Measurements from ENCODE around the gene RAB3B.
"Not testable (repeated sequence)": the region's sequence is repeated elsewhere in the genome, so short reads cannot be mapped to it uniquely, and the experiment has no call there.

The RAB3B gene

DNA sequence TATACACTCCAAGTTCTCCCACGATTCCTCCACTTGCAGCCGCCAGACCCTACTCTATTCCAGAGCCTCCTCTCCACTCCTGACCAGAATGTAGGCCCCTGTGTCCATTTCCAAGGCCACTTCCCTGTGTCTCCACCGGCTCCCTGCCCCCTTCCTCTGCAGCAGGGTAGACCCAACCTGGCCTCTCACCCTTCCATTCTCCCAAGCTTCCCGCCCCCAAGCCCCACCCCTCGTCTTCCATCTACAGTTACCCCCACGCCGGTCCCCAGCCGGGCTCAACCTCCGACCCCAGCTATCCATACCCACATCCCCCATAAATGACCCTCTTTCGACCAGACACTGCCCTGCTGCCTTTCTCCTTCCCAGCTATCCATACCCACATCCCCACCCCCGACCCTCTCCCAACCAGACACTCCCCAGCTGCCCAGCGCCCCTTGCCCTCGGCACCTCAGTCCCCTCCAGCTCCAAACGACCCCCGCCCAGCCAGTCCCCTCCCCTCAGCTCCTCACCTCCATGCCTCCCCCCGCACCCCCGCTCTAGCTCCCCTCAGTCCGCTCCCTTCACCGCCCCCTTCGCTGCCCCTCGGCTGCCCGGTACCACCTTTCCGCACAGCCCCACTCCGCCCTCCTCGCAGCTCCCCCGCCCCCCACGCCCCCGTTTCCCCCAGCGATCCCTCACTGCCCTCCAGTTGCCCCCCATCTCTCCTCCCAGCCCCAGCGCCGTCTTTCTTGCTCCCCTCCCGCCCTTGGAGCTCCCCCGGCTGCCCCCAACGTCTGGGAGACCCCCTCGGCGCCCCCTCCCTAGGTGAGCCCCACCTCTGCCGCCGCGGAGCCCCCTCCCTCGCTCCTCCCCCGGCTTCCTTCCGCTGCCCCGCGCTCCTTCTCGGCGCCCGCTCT lies 670 bp downstream of the RAB3B start:
- DNase-seq (ENCODE audit: low read depth in 2 of 2), result no peak

DNA sequence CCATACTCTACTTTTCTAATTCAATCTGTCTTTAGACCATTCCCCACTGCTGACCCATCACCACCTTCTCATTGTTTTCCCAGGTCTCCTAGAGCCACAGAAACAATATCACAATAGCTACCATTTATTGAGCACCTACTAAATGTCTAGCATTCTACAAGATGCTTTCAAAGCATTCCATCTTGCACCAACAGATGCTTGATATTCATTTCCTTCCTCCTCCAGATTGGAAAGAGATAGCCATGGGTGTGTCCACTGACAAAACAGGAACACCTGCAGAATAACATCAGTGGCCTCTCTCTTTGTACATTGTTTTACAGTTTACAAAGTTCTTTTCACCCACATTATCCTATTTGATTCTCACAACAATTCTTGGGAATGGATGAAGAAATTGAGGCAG lies 2.2 kb downstream of the RAB3B start:
- no peak for DNase-seq (ENCODE audit: low read depth in 2 of 2)

DNA sequence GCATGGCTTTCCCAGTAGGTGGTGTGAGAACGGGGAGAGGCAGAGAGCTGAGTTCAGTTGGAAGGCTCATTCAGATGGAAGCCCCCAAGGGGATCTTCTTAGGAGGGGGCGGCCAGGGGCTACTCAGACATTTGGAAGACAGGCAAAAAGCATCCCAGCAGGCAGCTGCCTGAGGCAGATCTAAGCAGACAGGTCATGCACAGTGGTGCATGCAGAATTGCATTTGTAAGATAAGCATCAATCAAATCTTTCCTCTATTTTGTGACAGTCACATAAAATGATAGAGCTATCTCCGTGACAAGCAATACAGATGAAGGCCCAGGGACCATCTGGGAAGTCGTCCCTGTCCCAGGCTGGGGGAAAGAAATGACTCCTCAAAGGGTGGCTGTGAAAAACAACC lies 3.8 kb downstream of the RAB3B start:
- no peak for DNase-seq (ENCODE audit: low read depth in 2 of 2)

DNA sequence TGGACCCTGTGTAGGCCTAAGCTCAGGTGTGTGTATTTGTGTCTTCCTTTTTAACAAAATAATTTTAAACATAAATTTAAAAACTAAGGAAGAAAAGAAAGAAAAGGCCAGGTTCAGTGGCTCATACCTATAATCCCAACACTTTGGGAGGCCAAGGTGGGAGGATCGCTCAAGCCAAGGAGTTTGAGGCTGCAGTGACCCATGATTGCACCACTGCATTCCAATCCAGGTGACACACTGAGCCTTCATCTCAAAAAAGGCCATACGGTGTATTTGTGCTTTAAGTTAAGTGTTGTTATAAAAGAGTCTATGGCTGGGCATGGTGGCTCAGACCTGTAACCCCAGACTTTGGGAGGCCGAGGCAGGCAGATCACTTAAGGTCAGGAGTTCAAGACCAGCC lies 8.3 kb downstream of the RAB3B start:
- no peak for DNase-seq (ENCODE audit: low read depth in 2 of 2)

DNA sequence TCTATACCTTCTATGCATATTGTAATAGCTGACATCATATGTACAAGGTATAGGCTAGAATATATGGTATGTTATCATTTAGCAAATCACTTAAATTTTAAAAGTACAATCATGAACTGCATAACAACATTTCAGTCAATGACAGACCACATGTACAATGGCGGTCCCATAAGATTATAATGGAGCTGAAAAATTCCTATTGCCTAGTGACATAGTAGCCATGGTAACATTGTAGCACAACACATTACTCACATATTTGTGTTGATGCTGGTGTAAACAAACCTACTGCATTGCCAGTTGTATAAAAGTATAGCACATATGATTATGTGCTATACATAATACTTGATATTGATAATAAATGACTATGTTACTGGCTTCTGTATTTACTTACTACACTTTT lies 8.9 kb downstream of the RAB3B start:
- DNase-seq (ENCODE audit: low read depth in 2 of 2), result no peak

DNA sequence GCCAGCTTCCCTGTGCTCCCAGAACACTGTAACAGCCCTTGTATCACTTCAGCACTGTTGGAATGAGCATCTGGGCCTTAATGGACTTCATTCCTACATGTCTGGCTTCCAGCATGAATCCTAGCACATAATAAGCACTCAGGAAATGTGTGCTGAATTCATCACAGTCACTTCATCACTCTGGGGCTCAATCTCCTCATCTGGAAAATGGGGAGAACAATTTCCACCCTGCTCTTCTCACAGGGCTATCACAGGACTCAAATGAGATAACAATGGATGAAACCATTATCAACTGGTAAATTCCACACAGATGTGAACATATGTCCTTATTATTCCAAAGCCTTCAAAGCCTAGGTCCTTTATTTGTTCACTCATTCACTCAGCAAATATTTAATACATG lies 12.4 kb downstream of the RAB3B start:
- DNase-seq (ENCODE audit: low read depth in 2 of 2), result no peak

DNA sequence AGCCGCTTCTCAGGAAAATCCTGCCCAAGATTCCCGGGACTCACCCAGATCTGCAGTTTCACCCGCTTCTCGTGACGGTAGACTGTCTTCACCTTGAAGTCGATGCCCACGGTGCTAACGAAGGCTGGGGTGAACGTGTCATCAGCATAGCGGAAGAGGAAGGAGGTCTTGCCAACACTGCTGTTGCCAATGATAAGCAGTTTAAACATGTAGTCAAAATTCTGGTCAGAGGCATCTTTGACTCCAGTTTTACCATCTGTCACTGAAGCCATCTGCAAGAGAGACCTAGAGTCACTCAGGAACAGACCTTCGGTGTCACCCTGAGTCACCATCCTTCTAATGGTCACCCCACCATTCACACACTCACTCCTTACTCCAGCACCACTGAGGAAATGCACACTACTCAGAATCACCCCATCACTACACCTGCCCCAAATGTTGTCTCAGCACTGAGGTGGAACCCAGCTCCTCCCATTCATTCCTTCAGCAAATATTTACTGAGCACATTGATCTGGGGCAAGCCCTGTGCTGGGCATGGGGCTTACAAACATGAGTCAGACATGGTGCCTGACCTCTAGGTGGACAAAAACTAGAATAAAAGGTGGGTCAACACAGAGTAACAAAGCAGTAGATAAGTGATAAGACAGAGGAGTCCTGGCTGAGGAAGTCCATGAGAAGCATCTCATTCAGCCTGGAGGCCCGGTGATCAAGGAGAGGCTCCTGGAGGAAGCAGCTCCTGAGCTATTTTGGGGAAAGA lies 13.5 kb downstream of the RAB3B start:
- no peak for DNase-seq (ENCODE audit: low read depth in 2 of 2)

DNA sequence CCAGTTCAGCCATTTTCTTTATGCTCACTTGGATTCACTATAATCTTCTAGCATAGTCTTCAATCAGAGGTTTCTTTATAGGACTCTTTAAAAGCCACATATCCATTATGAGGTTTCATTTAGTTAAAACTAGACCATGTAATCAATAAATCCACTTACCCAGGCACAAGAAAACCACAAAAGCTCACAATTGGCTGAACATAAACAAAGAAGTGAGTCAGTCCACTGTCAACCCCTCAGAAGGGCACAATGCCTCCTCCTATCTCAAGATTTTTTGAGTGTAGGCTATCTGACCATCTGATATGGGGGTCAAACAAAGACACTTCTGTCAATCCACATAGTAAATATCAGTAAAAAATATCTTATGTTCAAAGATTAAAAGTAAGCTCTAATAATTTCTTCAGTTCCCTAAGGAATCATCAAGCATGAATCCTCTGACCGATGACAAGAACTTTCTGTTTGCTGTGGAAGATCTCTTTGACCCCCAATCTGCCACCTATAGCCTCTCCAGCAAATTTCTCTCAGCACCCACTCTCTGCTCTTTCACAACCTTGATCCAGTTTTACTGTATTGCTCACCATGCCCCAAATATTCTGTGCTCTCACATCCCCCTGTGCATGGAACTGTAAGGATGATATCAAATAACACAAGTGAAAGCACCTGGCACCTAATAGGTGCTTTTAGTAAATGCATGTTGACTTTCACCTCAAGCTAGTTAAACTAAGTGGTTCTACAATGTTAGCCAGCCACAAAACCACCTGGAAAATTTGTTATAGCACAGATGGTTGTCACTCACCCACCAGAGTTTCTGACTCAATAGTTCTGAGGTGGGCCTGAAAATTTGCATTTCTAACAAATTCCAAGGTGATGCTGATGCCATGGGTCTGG lies 16.7 kb downstream of the RAB3B start:
- no peak for DNase-seq (ENCODE audit: low read depth in 2 of 2)

DNA sequence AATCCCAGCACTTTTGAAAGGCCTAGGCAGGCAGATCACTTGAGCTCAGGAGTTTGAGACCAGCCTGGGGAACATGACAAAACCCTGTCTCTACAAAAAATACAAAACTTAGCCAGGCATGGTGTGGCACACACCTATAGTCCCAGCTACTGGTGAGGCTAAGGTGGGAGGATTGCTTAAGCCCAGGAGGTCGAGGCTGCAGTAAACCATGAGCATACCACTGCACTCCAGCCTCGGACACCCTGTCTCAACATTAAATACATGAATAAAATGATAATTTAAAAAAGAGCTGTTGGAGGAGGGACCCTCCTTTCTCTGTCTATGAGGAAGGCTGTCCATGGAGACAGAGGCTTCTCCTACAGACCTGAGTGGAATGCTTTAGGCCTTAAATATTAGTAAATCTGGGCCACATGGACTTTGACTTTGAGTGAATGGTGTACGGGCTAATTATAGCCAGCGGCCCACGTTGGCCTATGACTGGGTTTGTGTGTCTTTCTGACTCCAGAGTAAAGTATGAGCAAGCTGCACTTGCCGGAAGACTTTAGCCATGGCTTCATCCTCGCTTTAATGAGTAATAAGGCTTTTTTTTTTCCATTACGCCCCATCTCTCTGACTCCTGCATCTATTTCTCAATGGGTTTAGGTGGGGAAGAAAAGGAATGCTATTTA lies 21.3 kb downstream of the RAB3B start:
- no peak for DNase-seq (ENCODE audit: low read depth in 2 of 2)

DNA sequence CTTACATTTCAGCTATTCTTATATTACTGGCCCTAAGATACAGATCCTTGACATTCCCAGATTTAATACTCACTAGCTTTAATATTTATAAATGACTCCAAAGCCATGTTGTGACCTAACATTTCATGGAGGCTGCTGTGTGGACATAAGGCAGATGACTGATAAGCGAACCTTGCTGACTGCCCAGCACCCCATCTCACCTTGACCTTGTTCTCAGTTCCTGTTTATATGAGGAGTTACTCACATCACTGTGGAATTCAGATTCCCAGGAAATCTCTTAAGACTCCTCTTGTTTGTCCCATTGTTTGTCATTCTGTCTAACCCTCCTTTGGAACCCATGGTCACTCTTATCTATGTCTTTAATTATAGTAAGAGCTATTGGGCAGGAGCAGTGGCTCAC lies 21.9 kb downstream of the RAB3B start:
- no peak for DNase-seq (ENCODE audit: low read depth in 2 of 2)

DNA sequence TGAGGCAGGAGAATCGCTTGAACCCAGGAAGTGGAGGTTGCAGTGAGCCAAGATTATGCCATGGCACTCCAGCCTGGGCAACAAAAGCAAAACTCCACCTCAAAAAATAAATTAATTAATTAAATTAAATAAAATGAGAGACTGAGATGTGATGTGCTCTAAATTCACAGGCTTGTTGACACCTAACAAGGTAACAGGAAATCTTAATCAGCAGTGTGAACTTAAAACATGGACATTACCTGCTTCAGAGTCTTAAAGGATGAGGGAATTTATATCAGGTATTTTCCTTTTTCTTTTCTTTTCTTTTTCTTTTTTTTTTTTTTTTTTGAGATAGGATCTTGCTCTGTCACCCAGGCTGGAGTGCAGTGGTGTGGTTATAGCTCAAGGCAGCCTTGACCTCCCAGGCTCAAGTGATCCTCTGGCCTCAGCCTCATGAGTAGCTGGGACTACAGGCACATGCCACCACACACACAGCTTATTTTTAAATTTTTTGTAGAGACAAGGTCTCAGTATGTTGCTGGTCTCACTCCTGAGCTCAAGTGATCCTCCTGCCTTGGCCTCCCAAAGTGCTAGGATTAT lies 23.2 kb downstream of the RAB3B start:
- not testable (repeated sequence) for DNase-seq (ENCODE audit: low read depth in 2 of 2)

DNA sequence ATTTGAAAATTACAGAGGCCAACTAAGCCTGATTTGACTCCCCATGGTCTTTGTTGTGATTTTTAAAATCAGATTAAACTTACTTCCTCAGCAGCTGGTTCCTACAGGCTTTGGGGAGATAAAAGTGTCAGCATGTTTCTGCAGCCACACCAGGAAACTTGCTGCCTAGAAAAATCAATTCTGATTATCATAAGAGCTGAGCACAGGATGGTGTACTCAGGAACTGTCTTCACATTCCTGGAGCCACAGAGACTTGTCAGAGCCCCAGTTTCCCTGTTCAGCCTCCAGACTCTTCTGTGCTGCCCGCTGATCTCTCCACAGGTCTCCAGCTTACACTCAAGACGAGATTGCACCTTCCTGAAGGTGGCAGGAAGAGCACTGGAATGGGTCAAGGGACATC lies 23.9 kb downstream of the RAB3B start:
- no peak for DNase-seq (ENCODE audit: low read depth in 2 of 2)

DNA sequence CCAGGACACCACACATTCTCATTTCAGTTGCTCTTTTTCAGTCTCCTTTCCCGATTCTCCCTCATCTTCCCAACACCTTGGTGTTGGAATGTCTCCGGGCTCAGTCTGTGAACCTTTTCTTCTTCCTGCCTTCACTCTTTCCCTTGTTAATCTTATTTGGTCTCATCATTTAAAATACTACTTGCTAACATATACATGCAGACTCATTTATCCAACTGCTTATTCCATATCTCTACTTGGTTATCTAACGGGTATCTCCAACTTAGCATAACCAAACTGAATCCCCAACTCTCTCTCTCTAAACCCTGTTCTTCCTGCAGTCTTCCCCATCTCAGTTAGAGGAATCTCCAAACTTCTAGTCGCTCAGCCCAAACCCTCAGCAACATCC lies 26.2 kb downstream of the RAB3B start:
- no peak for DNase-seq (ENCODE audit: low read depth in 2 of 2)

DNA sequence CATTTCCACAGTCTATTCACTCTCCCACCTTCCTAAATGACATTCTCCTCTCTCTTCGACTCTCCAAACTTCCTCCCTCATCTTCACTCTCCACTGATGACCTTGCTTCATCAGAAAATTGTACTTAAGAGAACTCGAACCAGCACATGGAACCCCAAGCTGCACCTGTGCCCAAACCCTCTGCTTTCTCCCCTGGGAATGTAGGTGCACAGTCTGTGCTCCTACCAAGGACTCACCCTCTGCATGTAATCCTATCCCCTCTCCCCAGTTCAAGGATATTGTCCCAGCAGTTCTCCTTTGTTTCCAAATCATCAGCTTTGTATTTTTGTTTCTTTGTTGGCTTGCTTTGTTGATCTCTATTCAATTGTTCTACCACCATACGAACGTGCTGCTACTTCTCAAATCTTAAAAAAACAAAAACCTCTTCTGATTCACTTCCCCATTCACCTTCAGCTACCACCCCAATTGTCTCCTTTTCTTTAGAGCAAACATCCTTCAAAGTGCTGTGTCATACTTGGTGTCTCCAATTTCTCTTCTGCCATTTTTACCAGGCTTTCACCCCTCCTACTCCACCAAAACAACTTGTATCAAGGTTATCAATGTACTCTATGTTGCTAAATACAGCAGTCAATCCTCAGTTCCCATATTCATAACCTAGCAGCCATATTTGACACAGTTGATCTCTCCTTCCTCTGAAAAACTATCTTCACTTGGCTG lies 26.8 kb downstream of the RAB3B start:
- DNase-seq (ENCODE audit: low read depth in 2 of 2), result no peak

DNA sequence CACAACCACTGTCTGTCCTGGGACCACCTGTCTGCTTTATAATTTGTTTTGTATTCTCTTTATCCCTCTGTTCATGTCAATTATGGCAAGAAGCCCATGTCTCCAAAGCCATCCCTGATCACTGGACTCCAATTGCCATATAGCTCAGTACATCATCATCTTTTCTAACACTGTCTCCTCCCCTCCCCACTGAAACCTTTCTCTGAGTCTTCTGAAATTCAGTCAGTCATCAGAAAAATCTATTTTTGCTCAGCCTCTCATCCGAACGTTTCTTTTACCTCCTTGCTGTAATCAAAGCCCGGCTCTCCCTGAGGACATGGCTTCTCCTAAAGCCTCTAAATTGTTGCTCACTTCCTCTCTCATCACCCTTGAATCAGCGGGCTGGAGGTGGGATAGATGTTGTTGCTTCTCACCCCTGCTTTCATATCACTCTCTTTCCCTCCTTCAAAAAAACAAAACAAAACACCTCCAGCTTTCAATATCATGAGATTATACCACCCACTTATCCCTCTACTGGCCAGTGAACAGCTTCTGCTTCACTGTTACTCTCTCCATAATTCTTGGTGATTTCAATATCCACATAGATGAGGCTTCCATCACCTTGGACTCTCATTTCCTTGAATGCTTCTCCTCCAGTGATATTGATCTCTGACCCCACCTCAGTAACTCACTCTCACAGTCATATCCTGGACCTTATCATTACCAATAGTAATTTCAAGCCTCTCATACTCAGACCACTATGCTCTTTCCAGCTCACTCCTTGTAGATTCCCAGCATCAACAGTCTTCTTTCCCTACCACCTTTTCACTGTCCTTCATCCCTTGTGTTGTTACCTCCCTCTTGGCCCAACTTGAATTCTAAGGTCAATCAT lies 27.8 kb downstream of the RAB3B start:
- no peak for DNase-seq (ENCODE audit: low read depth in 2 of 2)

DNA sequence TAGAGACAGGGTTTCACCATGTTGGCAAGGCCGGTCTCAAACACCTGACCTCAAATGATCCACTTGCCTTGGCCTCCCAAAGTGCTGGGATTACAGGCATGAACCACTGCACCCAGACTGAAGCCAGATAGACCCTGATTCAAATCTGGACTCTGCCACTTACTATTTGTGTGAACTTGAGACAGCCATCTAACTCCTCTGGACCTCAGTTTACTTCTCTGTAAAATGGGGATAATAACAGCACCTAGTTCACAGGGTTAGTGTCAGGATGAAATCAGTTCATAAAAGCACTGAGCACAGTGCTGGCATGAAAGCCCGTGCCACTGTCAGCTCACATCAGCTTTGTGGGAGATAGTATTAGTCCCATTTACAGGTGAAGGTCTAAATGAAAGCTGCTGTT lies 28.5 kb downstream of the RAB3B start:
- no peak for DNase-seq (ENCODE audit: low read depth in 2 of 2)

DNA sequence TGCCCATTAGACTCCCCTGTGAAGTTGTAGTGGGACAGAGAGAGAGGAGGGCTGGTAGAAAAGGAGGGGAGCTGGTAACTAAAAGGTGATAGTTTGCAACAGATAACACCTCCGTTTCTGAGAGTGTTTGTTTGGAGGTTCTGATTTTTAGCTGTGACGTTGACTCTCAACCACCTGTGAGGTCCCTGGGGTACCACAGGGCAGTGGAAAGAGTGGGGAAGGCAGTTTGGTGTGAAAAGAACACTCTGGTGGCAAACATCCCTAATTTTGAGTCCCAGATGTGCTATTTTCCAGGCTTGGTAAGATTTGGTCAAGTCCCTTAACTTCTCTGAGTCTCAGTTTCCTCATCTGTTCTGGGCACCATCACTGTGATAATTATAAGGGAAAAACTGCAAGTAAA lies 29.3 kb downstream of the RAB3B start:
- DNase-seq (ENCODE audit: low read depth in 2 of 2), result no peak

DNA sequence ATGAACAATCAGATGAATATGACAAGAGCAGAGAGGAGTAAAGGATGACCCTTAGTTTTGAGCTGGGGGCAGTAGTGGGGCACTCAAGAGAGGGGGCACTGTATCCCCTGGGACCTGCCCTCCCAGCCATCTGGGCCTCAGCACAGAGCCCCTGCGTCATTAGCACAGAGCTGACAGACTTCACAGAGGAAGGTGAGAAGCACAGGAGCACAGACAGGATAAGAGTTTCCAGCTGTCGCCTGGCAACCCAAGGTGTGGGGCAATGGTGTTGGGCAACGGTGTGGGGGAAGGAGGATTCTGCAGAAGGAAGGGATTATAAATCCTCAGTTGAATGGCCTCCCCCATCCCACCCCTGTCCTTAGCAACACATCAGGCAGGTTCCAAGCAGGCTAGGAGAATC lies 30.2 kb downstream of the RAB3B start:
- DNase-seq (ENCODE audit: low read depth in 2 of 2), result no peak

DNA sequence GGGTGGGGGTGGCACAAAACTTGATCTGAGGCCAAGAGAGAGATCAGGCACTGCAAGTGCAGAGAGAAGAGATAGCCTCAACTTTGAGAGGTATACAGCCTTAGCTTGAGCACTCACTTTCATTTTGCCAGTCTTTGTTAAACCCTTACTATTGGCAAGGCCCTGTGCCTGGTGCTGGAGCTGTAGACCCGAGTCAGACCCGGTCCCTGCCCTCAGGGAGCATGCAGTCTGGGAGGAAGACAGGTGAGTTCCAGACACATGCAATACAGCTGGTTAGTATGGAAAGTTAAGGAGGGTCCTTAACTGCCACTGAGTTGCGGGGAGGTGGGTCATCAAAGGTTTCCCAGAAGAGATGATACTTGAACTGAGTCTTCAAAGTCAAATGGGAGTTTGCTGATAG lies 31.7 kb downstream of the RAB3B start:
- DNase-seq (ENCODE audit: low read depth in 2 of 2), result no peak

DNA sequence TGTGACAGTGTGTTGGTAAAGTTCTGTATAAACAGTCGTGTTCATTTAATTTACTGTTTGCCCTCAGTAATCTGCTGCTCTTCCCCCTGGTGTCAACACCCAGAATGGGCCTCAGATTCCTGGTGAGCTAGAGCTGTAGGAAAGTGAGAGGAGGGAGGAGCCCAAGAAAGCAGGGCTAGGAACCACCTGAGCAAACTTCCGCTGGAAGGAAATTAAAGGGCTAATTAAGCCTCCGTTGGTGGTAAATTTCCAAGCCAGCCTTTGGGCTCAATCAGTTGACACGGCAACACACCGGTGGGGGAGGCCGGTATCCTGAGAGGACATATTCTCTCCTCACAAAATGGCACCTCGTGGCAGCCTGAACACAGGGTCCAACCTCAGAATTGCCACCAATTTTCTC lies 32.9 kb downstream of the RAB3B start:
- DNase-seq (ENCODE audit: low read depth in 2 of 2), result no peak

Measured in stimulated activated CD4-positive, alpha-beta T cell treated with anti-CD3 and anti-CD28 coated beads, Interleukin-4, amount 100 ng/mL, for 48 hours (primary cell).